Activated CD8-positive, alpha-beta memory T cell treated with anti-CD3 and anti-CD28 coated beads for 36 hours (primary cell): ENCODE data around the gene KRT40. TPM values are rescaled to one million over a fixed set of nuclear protein-coding genes. Genes with fewer than 3 reads are reported as not detected.

ENCODE experiments used
- total RNA-seq, 2 experiments: library from RNA; stranded (reverse); gene quantifications; one replicate each; pipeline ENCODE4 v1.2.3, GENCODE V29; 2021

The KRT40 gene
- total RNA-seq, 2 experiments from 2014 or later: not detected

Other genes starting within 250 kb of the KRT40 start
- gene KRT25, start 229.0 kb downstream of the KRT40 start, total RNA-seq: not detected
- gene KRT26, start 212.1 kb downstream of the KRT40 start, total RNA-seq: not detected
- gene KRT27, start 201.8 kb downstream of the KRT40 start, total RNA-seq: not detected
- not detected for gene KRT28, start 184.4 kb downstream of the KRT40 start, total RNA-seq
- 10 to 100 TPM; 44.6 to 45.2 TPM for gene KRT10, start 161.7 kb downstream of the KRT40 start, total RNA-seq
- gene KRT12, start 117.1 kb downstream of the KRT40 start, total RNA-seq: not detected
- gene KRT20, start 99.1 kb downstream of the KRT40 start, total RNA-seq: not detected
- not detected for gene KRT23, start 46.7 kb downstream of the KRT40 start, total RNA-seq
- not detected for gene KRT39, start 17.4 kb downstream of the KRT40 start, total RNA-seq
- not detected for gene KRTAP3-3, start 9.8 kb upstream of the KRT40 start, total RNA-seq
- not detected for gene KRTAP3-2, start 15.6 kb upstream of the KRT40 start, total RNA-seq
- gene KRTAP3-1, start 24.8 kb upstream of the KRT40 start, total RNA-seq: not detected
- gene KRTAP1-5, start 42.9 kb upstream of the KRT40 start, total RNA-seq: not detected
- not detected for gene KRTAP1-4, start 45.9 kb upstream of the KRT40 start, total RNA-seq
- not detected for gene KRTAP1-3, start 50.5 kb upstream of the KRT40 start, total RNA-seq
- gene KRTAP1-1, start 57.1 kb upstream of the KRT40 start, total RNA-seq: not detected
- not detected for gene KRTAP2-1, start 63.0 kb upstream of the KRT40 start, total RNA-seq
- not detected for gene KRTAP2-2, start 70.9 kb upstream of the KRT40 start, total RNA-seq
- gene KRTAP2-3, start 75.8 kb upstream of the KRT40 start, total RNA-seq: not detected
- gene KRTAP2-4, start 81.6 kb upstream of the KRT40 start, total RNA-seq: not detected
- gene KRTAP4-7, start 99.8 kb upstream of the KRT40 start, total RNA-seq: not detected
- not detected for gene KRTAP4-8, start 113.8 kb upstream of the KRT40 start, total RNA-seq
- not detected for gene KRTAP4-16, start 117.9 kb upstream of the KRT40 start, total RNA-seq
- not detected for gene KRTAP4-9, start 121.1 kb upstream of the KRT40 start, total RNA-seq
- gene KRTAP4-11, start 134.0 kb upstream of the KRT40 start, total RNA-seq: not detected
- gene KRTAP4-12, start 139.9 kb upstream of the KRT40 start, total RNA-seq: not detected
- gene KRTAP4-6, start 156.2 kb upstream of the KRT40 start, total RNA-seq: not detected
- gene KRTAP4-5, start 165.5 kb upstream of the KRT40 start, total RNA-seq: not detected
- not detected for gene KRTAP4-4, start 176.4 kb upstream of the KRT40 start, total RNA-seq
- gene KRTAP4-3, start 183.9 kb upstream of the KRT40 start, total RNA-seq: not detected
- gene KRTAP4-2, start 193.9 kb upstream of the KRT40 start, total RNA-seq: not detected
- not detected for gene KRTAP4-1, start 200.6 kb upstream of the KRT40 start, total RNA-seq
- gene KRTAP9-1, start 205.6 kb upstream of the KRT40 start, total RNA-seq: not detected
- not detected for gene KRTAP9-2, start 242.3 kb upstream of the KRT40 start, total RNA-seq
- not detected for gene KRTAP9-3, start 248.1 kb upstream of the KRT40 start, total RNA-seq